Subcutaneous preadipocyte (primary cell): ENCODE measurements around the gene MAP3K10. TPM values are rescaled to one million over a fixed set of nuclear protein-coding genes. Genes with fewer than 3 reads are reported as not detected.

ENCODE experiments used
- total RNA-seq: library from RNA; depleted of rRNA; stranded (reverse); fragments of >200 nt; gene quantifications from 2 replicates; pipeline ENCODE4 v1.2.3, GENCODE V29; 2012

The MAP3K10 gene
- total RNA-seq, result 4.8 and 9.0 TPM in 2 replicates

DNA sequence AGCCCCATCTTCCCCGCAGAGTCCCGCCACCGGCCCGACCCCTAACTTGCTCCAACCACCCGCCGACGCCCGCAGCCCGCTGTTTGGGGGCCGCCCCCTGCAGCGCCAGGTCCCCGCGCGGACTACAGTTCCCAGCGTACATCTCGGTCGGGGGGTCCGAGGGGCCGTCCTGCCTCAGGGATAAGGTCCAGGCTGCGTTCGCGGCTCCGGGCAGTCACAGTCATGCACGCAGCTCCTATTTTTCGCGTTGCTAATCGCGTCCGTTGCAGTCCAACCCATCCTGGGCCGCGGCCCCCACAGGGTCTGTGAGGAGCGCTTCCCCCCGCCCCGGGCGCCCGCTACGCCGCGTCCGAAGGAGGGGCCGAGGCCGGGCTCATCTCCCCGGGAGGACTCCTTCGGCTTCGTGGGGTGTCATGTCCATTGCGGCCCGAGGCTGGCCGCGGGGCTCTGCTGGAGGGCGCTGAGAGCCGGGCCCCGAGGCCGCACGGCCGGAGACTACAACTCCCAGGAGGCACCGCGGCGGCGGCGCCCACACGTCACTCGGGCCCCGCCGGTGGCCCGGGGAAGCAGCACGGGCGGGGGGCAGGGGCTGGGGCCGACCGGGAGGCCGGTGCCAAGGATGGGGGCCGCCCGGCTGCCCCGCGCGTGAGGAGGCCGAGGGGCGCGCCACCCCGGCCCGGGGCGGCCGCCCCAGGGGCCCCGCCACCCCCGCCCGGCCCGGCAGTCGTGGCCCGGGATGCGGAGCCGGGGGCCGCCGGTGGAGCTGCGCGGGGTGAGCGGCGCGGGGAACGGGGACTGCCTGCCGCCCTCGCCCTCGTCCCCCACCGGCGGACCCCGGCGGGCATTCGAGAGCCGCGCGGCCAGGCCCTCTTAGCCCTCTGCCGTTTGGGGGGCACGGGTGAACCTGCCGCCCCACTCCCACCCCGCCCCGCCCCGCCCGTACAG, at the start of gene MAP3K10:
Gene MAP3K10, plus strand, starts transcription at position 536 of the 945 bp plus-strand sequence. CDS start 606 bp downstream, outside the sequence.

DNA sequence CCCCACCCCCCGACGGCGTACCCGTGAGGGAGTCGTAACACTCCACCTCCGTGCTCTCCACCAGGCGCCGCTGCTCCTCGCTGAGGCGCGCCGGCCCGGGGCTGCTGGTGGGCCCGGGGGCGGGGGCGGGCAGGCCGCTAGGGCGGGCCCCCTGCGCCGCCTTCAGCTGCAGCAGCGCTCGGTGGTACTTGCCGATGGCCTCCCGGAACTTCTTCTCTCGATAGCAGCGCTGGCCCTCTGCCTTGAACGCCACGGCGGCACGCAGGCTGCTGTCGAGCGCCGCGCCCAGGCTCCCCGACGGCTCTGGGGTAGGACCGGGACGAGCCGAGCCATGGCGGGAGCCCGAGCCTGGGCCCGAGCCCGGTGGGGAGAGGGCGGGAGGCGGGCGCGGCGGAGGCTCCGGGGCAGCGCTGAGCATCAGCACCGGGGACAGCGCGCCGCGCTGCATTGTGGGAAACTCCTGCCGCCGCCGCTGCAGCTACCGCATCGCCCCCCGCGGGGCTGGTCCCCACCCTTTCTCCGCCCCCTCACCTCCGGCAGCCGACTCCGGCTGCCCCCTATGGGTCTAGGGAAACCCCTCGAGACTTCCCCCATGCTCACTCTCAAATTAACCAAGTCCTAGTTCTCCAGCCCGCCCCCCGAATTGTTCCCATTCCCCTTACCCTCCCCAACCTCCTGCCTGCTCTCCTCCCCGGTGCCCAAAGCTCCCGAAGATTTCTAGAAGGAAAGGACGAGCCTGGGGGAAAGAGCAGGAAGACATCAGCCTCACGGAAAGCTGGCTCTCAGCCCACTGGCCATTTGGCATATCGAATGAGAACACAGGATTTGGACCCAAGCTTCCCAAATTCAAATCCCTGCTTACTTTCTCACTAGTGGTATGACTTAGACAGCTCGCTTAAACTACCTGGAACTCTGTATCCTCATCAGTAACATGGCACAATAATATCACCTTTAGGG, 27.0 kb downstream of the MAP3K10 start, which contains the start of gene TTC9B:
Gene TTC9B, minus strand, starts transcription at position 451 of the 957 bp plus-strand sequence. Its CDS starts 3 bp downstream, at position 448.

Other genes with a start within 250 kb of the MAP3K10 start
- gene PSMC4, start 220.3 kb upstream of the MAP3K10 start, total RNA-seq, result 111 and 112 TPM in 2 replicates
- 5.1 and 5.9 TPM in 2 replicates for gene ZNF546, start 194.4 kb upstream of the MAP3K10 start, total RNA-seq
- gene ZNF780B, start 135.2 kb upstream of the MAP3K10 start, total RNA-seq, result 11.0 and 14.1 TPM in 2 replicates
- 11.7 and 14.7 TPM in 2 replicates for gene ZNF780A, start 100.5 kb upstream of the MAP3K10 start, total RNA-seq
- not detected in 2 replicates for gene TTC9B, start 27.0 kb downstream of the MAP3K10 start, total RNA-seq
- gene CCNP, start 35.3 kb downstream of the MAP3K10 start, total RNA-seq, result 0.20 TPM in 1 of 2 replicates, not detected in the other
- 116 and 143 TPM in 2 replicates for gene AKT2, start 93.9 kb downstream of the MAP3K10 start, total RNA-seq
- 4.8 and 8.6 TPM in 2 replicates for gene C19orf47, start 157.0 kb downstream of the MAP3K10 start, total RNA-seq
- gene PLD3, start 157.3 kb downstream of the MAP3K10 start, total RNA-seq, result 105 and 167 TPM in 2 replicates
- under 0.01 and 0.20 TPM in 2 replicates for gene HIPK4, start 198.8 kb downstream of the MAP3K10 start, total RNA-seq
- 0.98 and 1.5 TPM in 2 replicates for gene PRX, start 222.0 kb downstream of the MAP3K10 start, total RNA-seq
- gene SERTAD1, start 234.6 kb downstream of the MAP3K10 start, total RNA-seq, result 13.3 and 14.0 TPM in 2 replicates